Thoracic aorta (tissue), 2 donors: Measurements from ENCODE around the gene KMT2D. TPM values are rescaled to one million over a fixed set of nuclear protein-coding genes. Genes with fewer than 3 reads are reported as not detected.

Experiments used
- ATAC-seq: fragments of 150-250 bp; one replicate; pipeline ENCODE4 v1.8.0; 2017; ENCODE audit warnings: low read depth; ENCODE audit not compliant: insufficient number of reproducible peaks, low FRiP score
- DNase-seq: peaks from one replicate; pipeline ENCODE4 v3.0.0-alpha.2; 2020; ENCODE audit warnings: low spot score
- H3K27ac ChIP-seq, 2 donors: fragments of 200-600 bp; sonication (generic); 1 replicate in 1 of 2; 2 replicates in 1 of 2; pipeline ENCODE4 v1.5.1; 2016; ENCODE audit warnings: mild to moderate bottlenecking in 2 of 2, moderate library complexity in 2 of 2
- H3K27me3 ChIP-seq: fragments of 200-600 bp; sonication (generic); replicated peaks from 2 replicates; pipeline ENCODE4 v1.6.0; 2016; ENCODE audit warnings: mild to moderate bottlenecking; ENCODE audit not compliant: insufficient read depth
- H3K36me3 ChIP-seq: fragments of 200-600 bp; sonication (generic); one replicate; pipeline ENCODE4 v1.5.1; 2016
- H3K4me1 ChIP-seq, 2 donors: fragments of 200-600 bp; sonication (generic); 1 replicate in 1 of 2; 2 replicates in 1 of 2; pipeline versions ENCODE4 v1.5.1 to v1.6.0; 2016; ENCODE audit warnings: low read depth in 2 of 2, mild to moderate bottlenecking in 1 of 2; ENCODE audit not compliant: control insufficient read depth in 1 of 2
- H3K4me3 ChIP-seq: fragments of 200-600 bp; sonication (generic); 2 replicates; pipeline ENCODE4 v1.5.1; 2016; ENCODE audit warnings: mild to moderate bottlenecking
- H3K9me3 ChIP-seq: fragments of 200-600 bp; sonication (generic); 2 replicates; pipeline ENCODE4 v1.5.1; 2016
- total RNA-seq, 2 donors: library from RNA; depleted of rRNA; stranded (reverse); fragments of >200 nt; gene quantifications; one replicate each; pipeline versions ENCODE4 v1.1.0 to v1.2.3, GENCODE V29; 2016
- TF ChIP-seq, protein P1 (sequence below): fragments of 200-600 bp; sonication (generic); IDR thresholded peaks from one replicate; pipeline ENCODE4 v1.5.1; 2019; ENCODE audit warnings: antibody characterized with exemption

KMT2D gene
- total RNA-seq, 2 donors from 2014 or later = 56.5 to 101 TPM

DNA sequence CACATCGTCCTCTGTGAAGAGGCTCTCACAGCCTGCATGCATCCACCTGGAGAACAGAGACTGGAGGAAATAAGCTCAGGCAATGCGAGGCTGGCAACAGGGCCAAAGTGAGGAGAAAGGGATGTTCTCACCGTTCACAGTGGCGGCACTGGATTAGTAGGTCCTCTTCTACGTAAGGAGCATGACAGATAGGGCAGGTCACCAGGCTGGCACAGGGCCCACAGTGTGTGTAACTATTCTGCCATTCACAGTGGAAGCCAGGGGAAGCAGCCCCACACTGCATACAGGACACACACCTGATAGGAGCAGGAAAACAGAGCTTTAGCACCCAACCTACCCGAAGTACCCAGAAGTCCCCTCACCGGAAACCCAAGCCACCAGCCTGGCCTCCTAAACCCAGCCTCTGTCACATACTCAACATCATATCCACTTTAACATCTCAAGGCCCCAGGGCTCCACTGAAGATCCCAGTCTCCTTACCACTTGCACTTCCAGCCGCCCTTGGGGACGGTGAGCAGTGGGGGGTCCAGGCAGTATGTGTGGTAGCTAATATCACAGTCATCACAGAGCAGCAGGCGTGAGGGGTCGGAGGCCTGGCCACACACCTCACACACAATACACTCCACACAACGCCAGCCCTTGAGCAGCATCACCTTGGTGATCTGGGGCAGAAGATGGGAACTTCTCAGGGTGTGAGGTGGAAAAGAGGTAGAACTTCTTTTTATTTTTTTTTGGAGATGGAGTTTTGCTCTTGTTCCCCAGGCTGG, 14.3 kb downstream of the KMT2D start:
- Histone ChIP-seq H3K4me1 (no peaks in the 10 kb centered on the region), H3K27ac (no peak overlapping the region), H3K27me3 (no peaks in the 10 kb centered on the region), H3K36me3 (peaks cover 96% of the 10 kb centered on the region), H3K9me3 (no peaks in the 10 kb centered on the region), H3K4me3 (no peak overlapping the region)
- ATAC-seq = no peak
- DNase-seq = no peak
- TF ChIP-seq, protein P1, sequence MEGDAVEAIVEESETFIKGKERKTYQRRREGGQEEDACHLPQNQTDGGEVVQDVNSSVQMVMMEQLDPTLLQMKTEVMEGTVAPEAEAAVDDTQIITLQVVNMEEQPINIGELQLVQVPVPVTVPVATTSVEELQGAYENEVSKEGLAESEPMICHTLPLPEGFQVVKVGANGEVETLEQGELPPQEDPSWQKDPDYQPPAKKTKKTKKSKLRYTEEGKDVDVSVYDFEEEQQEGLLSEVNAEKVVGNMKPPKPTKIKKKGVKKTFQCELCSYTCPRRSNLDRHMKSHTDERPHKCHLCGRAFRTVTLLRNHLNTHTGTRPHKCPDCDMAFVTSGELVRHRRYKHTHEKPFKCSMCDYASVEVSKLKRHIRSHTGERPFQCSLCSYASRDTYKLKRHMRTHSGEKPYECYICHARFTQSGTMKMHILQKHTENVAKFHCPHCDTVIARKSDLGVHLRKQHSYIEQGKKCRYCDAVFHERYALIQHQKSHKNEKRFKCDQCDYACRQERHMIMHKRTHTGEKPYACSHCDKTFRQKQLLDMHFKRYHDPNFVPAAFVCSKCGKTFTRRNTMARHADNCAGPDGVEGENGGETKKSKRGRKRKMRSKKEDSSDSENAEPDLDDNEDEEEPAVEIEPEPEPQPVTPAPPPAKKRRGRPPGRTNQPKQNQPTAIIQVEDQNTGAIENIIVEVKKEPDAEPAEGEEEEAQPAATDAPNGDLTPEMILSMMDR = no peak

DNA sequence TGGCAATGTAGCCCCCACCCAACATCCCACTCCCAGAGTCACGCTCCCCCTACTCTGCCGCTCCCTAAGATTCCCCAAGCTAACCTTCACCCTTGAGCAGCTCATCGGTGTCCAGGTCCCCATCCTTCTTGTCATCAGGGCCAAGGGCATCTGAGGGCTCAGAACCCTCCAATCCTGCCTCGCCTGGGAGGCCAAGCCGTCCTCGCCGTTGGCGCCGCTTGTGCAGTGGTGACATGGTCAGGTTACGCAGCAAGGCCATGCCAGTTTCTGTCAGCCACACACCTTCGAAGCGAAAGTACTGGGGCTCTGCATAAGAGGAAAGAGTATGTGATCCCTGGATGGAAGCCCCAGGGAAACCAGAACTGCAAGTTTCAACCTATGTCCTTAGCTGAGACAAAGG, 15.9 kb downstream of the KMT2D start:
- DNase-seq (no peak), ATAC-seq (no peak)
- H3K4me3 ChIP-seq = no peak overlapping the region
- H3K9me3 ChIP-seq = no peaks in the 10 kb centered on the region
- peaks cover 95% of the 10 kb centered on the region for H3K36me3 ChIP-seq
- TF ChIP-seq, protein P1 = no peak
- no peaks in the 10 kb centered on the region for H3K4me1 ChIP-seq
- H3K27me3 ChIP-seq = no peaks in the 10 kb centered on the region
- H3K27ac ChIP-seq = no peak overlapping the region

- Histone ChIP-seq H3K4me1 (no peaks in the 10 kb centered on the region), H3K27ac (no peak overlapping the region), H3K27me3 (no peaks in the 10 kb centered on the region), H3K9me3 (no peaks in the 10 kb centered on the region), H3K36me3 (peaks cover 95% of the 10 kb centered on the region), H3K4me3 (no peak overlapping the region)
- DNase-seq (no peak), ATAC-seq (no peak)
- TF ChIP-seq, protein P1 = peak; percentile 49
Measured at GRCh38 chr12:49043856-49044258, 16.7 kb downstream of the KMT2D start.

GRCh38 chr12:49043241-49043640, 17.4 kb downstream of the KMT2D start:
- Histone ChIP-seq H3K9me3 (no peaks in the 10 kb centered on the region), H3K27me3 (no peaks in the 10 kb centered on the region), H3K4me3 (no peak overlapping the region), H3K27ac (no peak overlapping the region), H3K4me1 (no peaks in the 10 kb centered on the region), H3K36me3 (peaks cover 95% of the 10 kb centered on the region)
- ATAC-seq = no peak
- DNase-seq = no peak
- TF ChIP-seq, protein P1 = no peak

- DNase-seq (no peak), ATAC-seq (no peak)
- peaks cover 96% of the 10 kb centered on the region for H3K36me3 ChIP-seq
- TF ChIP-seq, protein P1 = no peak
- H3K9me3 ChIP-seq = no peaks in the 10 kb centered on the region
- H3K27me3 ChIP-seq = no peaks in the 10 kb centered on the region
- H3K4me3 ChIP-seq = no peak overlapping the region
- no peaks in the 10 kb centered on the region for H3K4me1 ChIP-seq
- no peak overlapping the region for H3K27ac ChIP-seq
Measured at GRCh38 chr12:49041881-49042484, 18.6 kb downstream of the KMT2D start.
